OCI-LY7 (cell line): ENCODE results near the gene FHDC1. TPM values are rescaled to one million over a fixed set of nuclear protein-coding genes. Genes with fewer than 3 reads are reported as not detected.

ENCODE experiments used
- BruUV-seq: library from RNA; stranded (reverse); fragments of 400-500 nt; replicated peaks from 2 replicates; lab custom pipeline; 2021; lab: Mats Ljungman, UMichigan
- CTCF ChIA-PET: fragments of 300-600 bp; sonication (Branson Sonifier 250); formaldehyde crosslinking; loops from one replicate; lab custom pipeline; 2022; ENCODE audit warnings: antibody characterized with exemption; ENCODE audit not compliant: unreplicated experiment; lab: Charles Lee
- POLR2A ChIA-PET: fragments of 300-600 bp; sonication (Branson Sonifier 250); formaldehyde crosslinking; loops from one replicate; lab custom pipeline; 2022; ENCODE audit warnings: antibody characterized with exemption; lab: Charles Lee
- DNase-seq: peaks from one replicate; pipeline ENCODE4 v3.0.0-alpha.2; 2015; ENCODE audit warnings: low spot score
- H2AFZ ChIP-seq: fragments of 200-600 bp; sonication (generic), shearing (Covaris generic); 2 replicates; pipeline ENCODE4 v1.6.1; 2014; ENCODE audit warnings: mild to moderate bottlenecking, antibody characterized with exemption, low read length, moderate library complexity
- H3K27ac ChIP-seq: fragments of 200-600 bp; sonication (generic); 2 replicates; pipeline ENCODE4 v1.5.1; 2014; ENCODE audit warnings: mixed run types, low read depth, mild to moderate bottlenecking, moderate library complexity, low read length, inconsistent platforms; ENCODE audit not compliant: poor library complexity, severe bottlenecking
- H3K36me3 ChIP-seq: fragments of 200-600 bp; sonication (generic); 2 replicates; pipeline ENCODE4 v1.6.1; 2014; ENCODE audit warnings: mild to moderate bottlenecking, antibody characterized with exemption, low read length, moderate library complexity, mixed read lengths; ENCODE audit not compliant: insufficient read depth
- H3K4me1 ChIP-seq: fragments of 200-600 bp; sonication (generic); 2 replicates; pipeline ENCODE4 v1.5.1; 2014; ENCODE audit warnings: mild to moderate bottlenecking, low read length; ENCODE audit not compliant: insufficient read depth, poor library complexity, severe bottlenecking
- H3K4me2 ChIP-seq: fragments of 200-600 bp; sonication (generic); 2 replicates; pipeline ENCODE4 v1.6.1; 2014; ENCODE audit warnings: mild to moderate bottlenecking, low read length
- H3K4me3 ChIP-seq: fragments of 200-600 bp; sonication (generic); 2 replicates; pipeline ENCODE4 v1.5.1; 2014; ENCODE audit warnings: mild to moderate bottlenecking, low read depth, low read length; ENCODE audit not compliant: poor library complexity, severe bottlenecking
- H3K79me2 ChIP-seq: fragments of 200-600 bp; sonication (generic); 2 replicates; pipeline ENCODE4 v1.6.1; 2016; ENCODE audit warnings: low read depth, mild to moderate bottlenecking, low read length, moderate library complexity, mixed read lengths; ENCODE audit not compliant: insufficient read depth
- H3K9me2 ChIP-seq: fragments of 200-600 bp; sonication (generic); 2 replicates; pipeline ENCODE4 v1.6.1; 2016; ENCODE audit warnings: mild to moderate bottlenecking, low read length, mixed read lengths; ENCODE audit not compliant: insufficient read depth
- H3K9me3 ChIP-seq: fragments of 200-600 bp; sonication (generic); 2 replicates; pipeline ENCODE4 v1.6.1; 2014; ENCODE audit warnings: mild to moderate bottlenecking, mixed run types, low read length, mixed read lengths
- H4K20me1 ChIP-seq: fragments of 200-600 bp; sonication (generic); 2 replicates; pipeline ENCODE4 v1.6.1; 2014; ENCODE audit warnings: mild to moderate bottlenecking, antibody characterized with exemption, low read length, moderate library complexity, mixed read lengths; ENCODE audit not compliant: insufficient read depth
- EZH2phosphoT487 ChIP-seq: fragments of 200-600 bp; sonication (generic); IDR thresholded peaks from 2 replicates; pipeline ENCODE4 v1.6.1; 2018; ENCODE audit warnings: low read depth, borderline replicate concordance, mild to moderate bottlenecking, mixed run types, antibody characterized with exemption, low read length, moderate library complexity, mixed read lengths
- intact Hi-C: fragments of 100-400 bp; cut with micrococcal nuclease; formaldehyde crosslinking; loops from one replicate; pipeline ENCODE4 v1.10.0; 2022; ENCODE audit not compliant: unreplicated experiment
- total RNA-seq, 2 experiments: library from RNA; depleted of rRNA in 1 of 2; stranded (reverse); fragments of >200 nt in 1 of 2; shearing (Covaris generic) in 1 of 2; gene quantifications; 2 replicates each; pipeline ENCODE4 v1.2.3, GENCODE V29; 2014 to 2022
- TF ChIP-seq, protein P1 (sequence below): fragments of 200-600 bp; sonication (generic); conservative IDR thresholded peaks from 2 replicates; pipeline ENCODE4 v1.5.1; 2014; ENCODE audit warnings: mild to moderate bottlenecking, antibody characterized with exemption, low read length, moderate library complexity, mixed read lengths

The FHDC1 gene
- total RNA-seq, 2 experiments from 2014 or later = 0.04 to 0.13 TPM

- no peaks in the 10 kb centered on the region for H3K4me1 ChIP-seq
- no peaks in the 10 kb centered on the region for H3K79me2 ChIP-seq
- CTCF ChIA-PET = no interaction called here
- no peak overlapping the region for H2AFZ ChIP-seq
- no peaks in the 10 kb centered on the region for H3K9me3 ChIP-seq
- H3K4me2 ChIP-seq = no peak overlapping the region
- no TSS peak for BruUV-seq
- H3K36me3 ChIP-seq = no peaks in the 10 kb centered on the region
- H3K4me3 ChIP-seq = no peak overlapping the region
- no peak overlapping the region for H3K27ac ChIP-seq
- intact Hi-C loops = no loop called here
- POLR2A ChIA-PET = interaction anchor here (0.5 to 0.6 kb wide), 2 partner anchors 62 to 1111 kb away, joined by 3 to 7 read pairs; no protein-coding TSS in a partner anchor
- H4K20me1 ChIP-seq = no peaks in the 10 kb centered on the region
- no peak for TF ChIP-seq EZH2phosphoT487
- TF ChIP-seq, protein P1, sequence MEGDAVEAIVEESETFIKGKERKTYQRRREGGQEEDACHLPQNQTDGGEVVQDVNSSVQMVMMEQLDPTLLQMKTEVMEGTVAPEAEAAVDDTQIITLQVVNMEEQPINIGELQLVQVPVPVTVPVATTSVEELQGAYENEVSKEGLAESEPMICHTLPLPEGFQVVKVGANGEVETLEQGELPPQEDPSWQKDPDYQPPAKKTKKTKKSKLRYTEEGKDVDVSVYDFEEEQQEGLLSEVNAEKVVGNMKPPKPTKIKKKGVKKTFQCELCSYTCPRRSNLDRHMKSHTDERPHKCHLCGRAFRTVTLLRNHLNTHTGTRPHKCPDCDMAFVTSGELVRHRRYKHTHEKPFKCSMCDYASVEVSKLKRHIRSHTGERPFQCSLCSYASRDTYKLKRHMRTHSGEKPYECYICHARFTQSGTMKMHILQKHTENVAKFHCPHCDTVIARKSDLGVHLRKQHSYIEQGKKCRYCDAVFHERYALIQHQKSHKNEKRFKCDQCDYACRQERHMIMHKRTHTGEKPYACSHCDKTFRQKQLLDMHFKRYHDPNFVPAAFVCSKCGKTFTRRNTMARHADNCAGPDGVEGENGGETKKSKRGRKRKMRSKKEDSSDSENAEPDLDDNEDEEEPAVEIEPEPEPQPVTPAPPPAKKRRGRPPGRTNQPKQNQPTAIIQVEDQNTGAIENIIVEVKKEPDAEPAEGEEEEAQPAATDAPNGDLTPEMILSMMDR = no peak
- no peak for DNase-seq
- H3K9me2 ChIP-seq = no peaks in the 10 kb centered on the region
These were observed 89.3 kb downstream of the FHDC1 start for GRCh38 chr4:153025406-153025805.

DNA sequence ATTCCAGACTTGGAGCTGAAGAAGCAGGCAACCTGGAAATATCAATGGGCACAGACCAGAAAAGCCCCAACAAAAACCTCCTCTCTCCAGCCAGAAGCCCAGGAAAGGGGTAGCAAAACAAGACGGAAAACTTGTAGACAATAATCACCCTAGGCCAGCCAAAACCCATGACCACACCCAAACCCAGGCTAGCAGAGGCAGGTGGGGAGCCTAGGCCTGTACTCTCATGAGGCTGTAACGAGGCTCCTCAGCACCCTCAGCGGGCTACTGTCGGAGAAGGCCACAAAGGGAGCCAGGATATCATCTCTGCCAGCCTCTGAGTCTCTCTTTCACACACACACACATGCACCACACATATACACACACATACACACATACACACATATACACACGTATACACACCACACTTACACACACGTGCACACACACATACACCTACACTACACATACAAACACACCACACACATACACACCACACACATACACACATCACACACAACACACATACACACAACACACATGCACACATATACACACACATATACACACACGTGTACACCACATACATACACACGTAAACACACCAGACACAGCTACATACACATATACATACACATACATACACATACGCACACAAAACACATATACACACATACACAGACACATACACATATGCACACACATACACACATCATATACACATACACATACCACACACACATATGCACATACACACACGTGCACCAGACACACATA, 90.6 kb downstream of the FHDC1 start:
- ChIA-PET POLR2A (interaction anchor here (0.7 kb wide), 1 partner anchor 84 kb away, joined by 3 read pairs; no protein-coding TSS in a partner anchor), CTCF (no interaction called here)
- Histone ChIP-seq H3K36me3 (no peaks in the 10 kb centered on the region), H3K4me2 (no peak overlapping the region), H3K27ac (no peak overlapping the region), H3K79me2 (no peaks in the 10 kb centered on the region), H4K20me1 (no peaks in the 10 kb centered on the region), H2AFZ (no peak overlapping the region), H3K9me2 (no peaks in the 10 kb centered on the region), H3K4me3 (no peak overlapping the region), H3K9me3 (no peaks in the 10 kb centered on the region), H3K4me1 (no peaks in the 10 kb centered on the region)
- no peak for TF ChIP-seq EZH2phosphoT487
- TF ChIP-seq, protein P1 = no peak
- intact Hi-C loops = no loop called here
- BruUV-seq = no TSS peak
- DNase-seq = no peak

DNA sequence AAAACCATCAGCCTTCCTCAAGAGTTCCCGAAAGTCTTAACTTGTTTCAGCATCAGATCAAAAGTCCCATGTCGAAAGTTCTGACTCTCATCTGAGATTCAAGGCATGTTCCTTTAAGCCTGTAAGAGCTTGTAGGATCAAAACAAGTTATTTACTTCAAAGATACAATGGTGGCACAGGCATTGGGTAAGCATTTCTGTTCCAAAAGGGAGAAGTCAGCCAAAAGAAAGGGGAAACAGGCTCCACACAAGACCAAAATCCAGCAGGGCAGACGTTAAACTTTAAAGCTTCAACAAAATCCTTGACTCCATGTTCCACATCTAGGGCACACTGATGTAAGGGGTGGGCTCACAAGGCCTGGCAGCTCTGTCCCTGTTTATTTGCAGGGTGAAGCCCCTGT, 91.7 kb downstream of the FHDC1 start:
- BruUV-seq = no TSS peak
- Histone ChIP-seq H3K27ac (no peak overlapping the region), H3K9me2 (no peaks in the 10 kb centered on the region), H3K4me3 (no peak overlapping the region), H3K36me3 (no peaks in the 10 kb centered on the region), H3K4me2 (no peak overlapping the region), H4K20me1 (no peaks in the 10 kb centered on the region), H2AFZ (no peak overlapping the region), H3K9me3 (no peaks in the 10 kb centered on the region), H3K79me2 (no peaks in the 10 kb centered on the region), H3K4me1 (no peaks in the 10 kb centered on the region)
- intact Hi-C loops = no loop called here
- POLR2A ChIA-PET = interaction anchor here (1.0 kb wide), 1 partner anchor 84 kb away, joined by 3 read pairs; no protein-coding TSS in a partner anchor
- TF ChIP-seq, protein P1 = no peak
- no peak for TF ChIP-seq EZH2phosphoT487
- no peak for DNase-seq
- CTCF ChIA-PET = no interaction called here
